Duodenal mucosa (tissue), 2 donors: ENCODE results near the gene GNPTAB.
"Not testable (repeated sequence)": the region's sequence is repeated elsewhere in the genome, so short reads cannot be mapped to it uniquely, and the experiment has no call there.

ENCODE experiments used
- H3K27ac ChIP-seq: one replicate; pipeline ENCODE4 v1.7.0; 2013; ENCODE audit warnings: low read depth, low read length
- H3K27me3 ChIP-seq, 2 donors: one replicate each; pipeline ENCODE4 v1.7.0; 2013; ENCODE audit warnings: low read length in 2 of 2, control low read depth in 1 of 2; ENCODE audit not compliant: insufficient read depth in 2 of 2, control insufficient read depth in 1 of 2
- H3K36me3 ChIP-seq, 2 donors: one replicate each; pipeline ENCODE4 v1.7.0; 2013; ENCODE audit warnings: low read length in 2 of 2, control low read depth in 1 of 2; ENCODE audit not compliant: insufficient read depth in 2 of 2, control insufficient read depth in 1 of 2
- H3K4me1 ChIP-seq, 2 donors: one replicate each; pipeline ENCODE4 v1.7.0; 2013; ENCODE audit warnings: low read length in 2 of 2, control low read depth in 1 of 2; ENCODE audit not compliant: insufficient read depth in 2 of 2, control insufficient read depth in 1 of 2
- H3K4me3 ChIP-seq, 2 donors: one replicate each; pipeline ENCODE4 v1.7.0; 2013; ENCODE audit warnings: low read length in 2 of 2, low read depth in 1 of 2
- H3K9ac ChIP-seq, 2 donors: one replicate each; pipeline ENCODE4 v1.7.0; 2013; ENCODE audit warnings: low read length in 2 of 2, low read depth in 1 of 2
- H3K9me3 ChIP-seq, 2 donors: one replicate each; pipeline ENCODE4 v1.7.0; 2013; ENCODE audit warnings: low read length in 2 of 2, control low read depth in 1 of 2; ENCODE audit not compliant: control insufficient read depth in 1 of 2

The GNPTAB gene

GRCh38 chr12:101863981-101864380 lies 33.2 kb upstream of the GNPTAB start:
- no peaks in the 10 kb centered on the region for H3K27me3 ChIP-seq
- H3K4me3 ChIP-seq, result no peak overlapping the region
- H3K4me1 ChIP-seq, result no peaks in the 10 kb centered on the region
- H3K36me3 ChIP-seq, result no peaks in the 10 kb centered on the region
- H3K9me3 ChIP-seq, result peaks cover 0 to 5% of the 10 kb centered on the region in 2 donors
- no peak overlapping the region for H3K9ac ChIP-seq
- H3K27ac ChIP-seq, result no peak overlapping the region

GRCh38 chr12:101862245-101862644 lies 31.5 kb upstream of the GNPTAB start:
- Histone ChIP-seq H3K9me3 (peaks cover 0 to 5% of the 10 kb centered on the region in 2 donors), H3K27ac (no peak overlapping the region), H3K9ac (no peak overlapping the region), H3K4me3 (no peak overlapping the region), H3K36me3 (no peaks in the 10 kb centered on the region), H3K27me3 (no peaks in the 10 kb centered on the region), H3K4me1 (no peaks in the 10 kb centered on the region)

GRCh38 chr12:101861688-101862087 lies 30.9 kb upstream of the GNPTAB start:
- not testable (repeated sequence) for H3K4me3 ChIP-seq, H3K27ac ChIP-seq

GRCh38 chr12:101859664-101860607 lies 29.2 kb upstream of the GNPTAB start:
- Histone ChIP-seq H3K4me3 (no peak overlapping the region), H3K4me1 (no peaks in the 10 kb centered on the region), H3K9ac (no peak overlapping the region), H3K27ac (no peak overlapping the region), H3K36me3 (no peaks in the 10 kb centered on the region), H3K27me3 (no peaks in the 10 kb centered on the region), H3K9me3 (peaks cover 0 to under 1% of the 10 kb centered on the region in 2 donors)

More at GRCh38 chr12:101861688-101862087, 30.9 kb upstream of the GNPTAB start:
- H3K36me3 ChIP-seq, H3K9me3 ChIP-seq, H3K9ac ChIP-seq, H3K4me1 ChIP-seq, H3K27me3 ChIP-seq: not testable (repeated sequence)

- Histone ChIP-seq H3K4me1 (no peaks in the 10 kb centered on the region), H3K27me3 (no peaks in the 10 kb centered on the region), H3K4me3 (no peak overlapping the region), H3K36me3 (no peaks in the 10 kb centered on the region), H3K9ac (no peak overlapping the region), H3K27ac (no peak overlapping the region), H3K9me3 (no peaks in the 10 kb centered on the region)
These were observed 27.6 kb upstream of the GNPTAB start for GRCh38 chr12:101858361-101858760.

- H3K36me3 ChIP-seq, result no peaks in the 10 kb centered on the region
- H3K9me3 ChIP-seq, result no peaks in the 10 kb centered on the region
- no peaks in the 10 kb centered on the region for H3K4me1 ChIP-seq
- H3K27ac ChIP-seq, result no peak overlapping the region
- no peak overlapping the region for H3K4me3 ChIP-seq
- H3K27me3 ChIP-seq, result no peaks in the 10 kb centered on the region
- no peak overlapping the region for H3K9ac ChIP-seq
These were observed 26.3 kb upstream of the GNPTAB start for GRCh38 chr12:101857043-101857558.

GRCh38 chr12:101856614-101857013 lies 25.9 kb upstream of the GNPTAB start:
- H3K4me1 ChIP-seq, H3K9ac ChIP-seq, H3K4me3 ChIP-seq, H3K27me3 ChIP-seq, H3K36me3 ChIP-seq, H3K9me3 ChIP-seq, H3K27ac ChIP-seq: not testable (repeated sequence)

- no peak overlapping the region for H3K27ac ChIP-seq
- H3K36me3 ChIP-seq, result no peaks in the 10 kb centered on the region
- no peaks in the 10 kb centered on the region for H3K4me1 ChIP-seq
- H3K4me3 ChIP-seq, result no peak overlapping the region
- no peak overlapping the region for H3K9ac ChIP-seq
- H3K9me3 ChIP-seq, result no peaks in the 10 kb centered on the region
- no peaks in the 10 kb centered on the region for H3K27me3 ChIP-seq
These were observed 25.2 kb upstream of the GNPTAB start for GRCh38 chr12:101855976-101856375.

- H3K9ac ChIP-seq, result no peak overlapping the region
- no peaks in the 10 kb centered on the region for H3K4me1 ChIP-seq
- H3K36me3 ChIP-seq, result no peaks in the 10 kb centered on the region
- no peaks in the 10 kb centered on the region for H3K9me3 ChIP-seq
- no peak overlapping the region for H3K27ac ChIP-seq
- no peaks in the 10 kb centered on the region for H3K27me3 ChIP-seq
- H3K4me3 ChIP-seq, result no peak overlapping the region
These were observed 24.7 kb upstream of the GNPTAB start for GRCh38 chr12:101855364-101855884.

- Histone ChIP-seq H3K27me3 (no peaks in the 10 kb centered on the region), H3K9ac (no peak overlapping the region), H3K4me1 (no peaks in the 10 kb centered on the region), H3K4me3 (no peak overlapping the region), H3K36me3 (no peaks in the 10 kb centered on the region), H3K27ac (no peak overlapping the region), H3K9me3 (no peaks in the 10 kb centered on the region)
These were observed 24.0 kb upstream of the GNPTAB start for GRCh38 chr12:101854747-101855146.
